Mucosa of rectum (tissue), 2 donors: Measurements from ENCODE around the gene PRTG.
"Not testable (repeated sequence)": the region's sequence is repeated elsewhere in the genome, so short reads cannot be mapped to it uniquely, and the experiment has no call there.

ENCODE experiments used
- H3K27ac ChIP-seq, 2 donors: one replicate each; pipeline ENCODE4 v1.7.0; 2013; ENCODE audit warnings: inconsistent platforms in 2 of 2, low read depth in 2 of 2, low read length in 2 of 2
- H3K27me3 ChIP-seq, 2 donors: one replicate each; pipeline ENCODE4 v1.7.0; 2013; ENCODE audit warnings: low read length in 2 of 2; ENCODE audit not compliant: control insufficient read depth in 2 of 2, insufficient read depth in 2 of 2
- H3K36me3 ChIP-seq, 2 donors: one replicate each; pipeline ENCODE4 v1.7.0; 2013; ENCODE audit warnings: low read length in 2 of 2; ENCODE audit not compliant: control insufficient read depth in 2 of 2, insufficient read depth in 2 of 2
- H3K4me1 ChIP-seq, 2 donors: one replicate each; pipeline ENCODE4 v1.7.0; 2013; ENCODE audit warnings: low read length in 2 of 2, mild to moderate bottlenecking in 1 of 2; ENCODE audit not compliant: control insufficient read depth in 2 of 2, insufficient read depth in 2 of 2
- H3K4me3 ChIP-seq, 2 donors: one replicate each; pipeline ENCODE4 v1.7.0; 2013; ENCODE audit warnings: low read length in 2 of 2
- H3K9ac ChIP-seq, 2 donors: one replicate each; pipeline ENCODE4 v1.7.0; 2013; ENCODE audit warnings: low read length in 2 of 2, low read depth in 1 of 2, mild to moderate bottlenecking in 1 of 2
- H3K9me3 ChIP-seq, 2 donors: one replicate each; pipeline ENCODE4 v1.7.0; 2013; ENCODE audit warnings: low read length in 2 of 2; ENCODE audit not compliant: control insufficient read depth in 2 of 2
- donor health status: healthy.
- donor health status: Normal muscosa, but diverticular disease.

PRTG gene

DNA sequence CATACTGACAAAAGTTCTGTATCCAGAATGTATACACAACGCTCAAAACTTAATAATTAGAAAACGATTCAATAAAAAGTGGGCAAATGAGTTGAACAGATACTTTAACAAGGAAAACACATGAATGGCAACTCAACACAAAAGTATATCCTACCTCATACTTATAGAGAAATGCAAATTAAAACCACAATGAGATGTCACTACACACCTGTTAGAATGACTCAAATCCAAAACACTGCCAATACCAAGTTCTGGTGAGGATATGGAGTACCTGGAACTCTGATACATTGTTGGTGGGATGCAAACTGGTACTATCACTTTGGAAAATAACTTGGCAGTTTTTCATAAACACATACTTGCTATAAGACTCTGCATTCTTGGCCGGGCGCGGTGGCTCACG, 42.1 kb downstream of the PRTG start:
- Histone ChIP-seq H3K4me3 (no peak overlapping the region), H3K36me3 (no peaks in the 10 kb centered on the region)

DNA sequence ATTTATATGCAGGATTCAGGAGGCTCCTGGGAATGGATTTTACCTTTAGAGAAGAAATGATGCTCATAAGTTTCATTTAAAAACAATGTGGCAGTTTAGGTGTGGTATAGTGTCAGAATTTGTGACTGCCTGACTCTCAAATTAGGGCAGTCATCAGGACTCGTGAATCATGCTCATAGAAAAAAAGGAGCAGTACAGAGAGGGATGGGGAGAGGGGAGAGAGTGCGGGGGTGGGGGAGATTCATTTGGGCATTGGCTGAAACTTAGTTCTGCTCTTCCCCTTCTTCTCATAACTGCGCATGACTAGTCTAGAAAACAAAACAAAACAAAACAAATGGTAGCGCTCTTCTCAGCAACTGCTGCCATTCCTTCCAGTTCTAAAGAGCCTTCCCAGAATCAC, 44.3 kb downstream of the PRTG start:
- Histone ChIP-seq H3K27ac (no peak overlapping the region), H3K4me3 (no peak overlapping the region), H3K36me3 (no peaks in the 10 kb centered on the region), H3K27me3 (no peaks in the 10 kb centered on the region), H3K9me3 (no peaks in the 10 kb centered on the region), H3K4me1 (peaks cover 0 to 2% of the 10 kb centered on the region in 2 donors), H3K9ac (no peak overlapping the region)

More for the DNA sequence above, 42.1 kb downstream of the PRTG start:
- no peaks in the 10 kb centered on the region for H3K9me3 ChIP-seq
- H3K9ac ChIP-seq = no peak overlapping the region
- H3K27me3 ChIP-seq = no peaks in the 10 kb centered on the region
- no peak overlapping the region for H3K27ac ChIP-seq
- H3K4me1 ChIP-seq = no peaks in the 10 kb centered on the region

DNA sequence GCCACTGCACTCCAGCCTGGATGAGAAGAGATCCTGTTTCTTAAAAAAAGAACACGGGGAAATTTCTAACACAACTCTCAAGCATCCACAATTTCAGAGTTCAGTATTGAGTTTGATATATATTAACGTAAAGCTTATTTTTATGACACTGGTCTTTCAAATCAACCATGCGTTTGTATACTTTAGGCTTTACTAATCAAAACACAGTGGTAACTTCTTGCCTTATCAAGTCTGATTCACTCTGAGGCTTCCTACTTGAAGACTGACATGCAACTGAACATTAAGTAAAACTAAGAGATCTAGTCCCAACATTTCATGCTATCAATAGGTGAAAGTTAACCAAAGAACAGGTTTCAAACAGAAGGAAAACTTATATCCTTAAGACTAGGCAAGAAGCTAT, 46.7 kb downstream of the PRTG start:
- H3K36me3 ChIP-seq = no peaks in the 10 kb centered on the region
- no peak overlapping the region for H3K27ac ChIP-seq
- H3K27me3 ChIP-seq = no peaks in the 10 kb centered on the region
- H3K9me3 ChIP-seq = no peaks in the 10 kb centered on the region
- H3K4me1 ChIP-seq = peaks cover 0 to 2% of the 10 kb centered on the region in 2 donors
- no peak overlapping the region for H3K9ac ChIP-seq
- H3K4me3 ChIP-seq = no peak overlapping the region

DNA sequence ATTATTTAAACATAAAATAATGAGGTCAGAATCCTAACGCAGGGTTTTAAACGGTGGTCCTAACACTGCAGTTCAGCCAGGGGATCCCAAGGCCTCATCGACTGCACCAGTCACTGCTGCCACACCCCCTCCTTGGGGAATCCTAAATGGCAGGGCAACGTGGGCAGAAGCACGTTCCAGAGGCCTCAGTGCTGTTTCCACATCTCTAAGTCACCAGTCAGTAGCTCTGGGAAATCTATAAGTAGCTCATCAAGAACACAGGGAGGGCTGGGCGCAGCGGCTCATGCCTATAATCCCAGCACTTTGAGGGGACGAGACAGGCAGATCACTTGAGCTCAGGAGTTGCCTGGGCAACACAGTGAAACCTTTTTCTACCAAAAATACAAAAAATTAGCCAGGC, 47.5 kb downstream of the PRTG start:
- H3K27me3 ChIP-seq = no peaks in the 10 kb centered on the region
- H3K4me3 ChIP-seq = no peak overlapping the region
- H3K9me3 ChIP-seq = no peaks in the 10 kb centered on the region
- no peak overlapping the region for H3K9ac ChIP-seq
- H3K36me3 ChIP-seq = no peaks in the 10 kb centered on the region
- H3K27ac ChIP-seq = no peak overlapping the region
- peaks cover 0 to 2% of the 10 kb centered on the region in 2 donors for H3K4me1 ChIP-seq

DNA sequence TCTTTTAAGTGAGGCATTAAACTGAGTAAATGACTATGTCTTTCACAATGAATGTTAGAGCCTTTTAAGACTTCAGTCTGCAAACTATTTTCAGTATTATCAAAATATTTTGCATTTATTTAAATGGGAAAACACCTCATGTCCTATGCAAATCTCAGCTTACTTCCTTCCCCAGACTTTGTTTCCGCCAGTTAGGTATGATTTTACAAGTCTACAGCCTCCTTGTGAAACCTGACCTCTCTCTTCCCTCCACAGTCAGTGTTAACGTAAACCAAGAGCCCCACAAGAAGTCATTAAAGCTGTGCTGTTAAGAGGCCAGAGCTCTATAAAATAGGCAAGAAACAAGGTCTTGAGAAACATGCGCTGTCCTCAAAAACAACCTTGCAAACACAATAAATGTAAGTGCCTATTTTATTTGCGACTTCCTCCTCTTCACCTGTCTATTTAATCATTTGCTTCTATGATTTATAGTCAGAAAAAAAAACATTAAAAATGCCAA, 48.3 kb downstream of the PRTG start:
- Histone ChIP-seq H3K27ac (no peak overlapping the region), H3K27me3 (no peaks in the 10 kb centered on the region), H3K4me3 (no peak overlapping the region), H3K4me1 (peaks cover 0 to 2% of the 10 kb centered on the region in 2 donors), H3K9ac (no peak overlapping the region), H3K36me3 (no peaks in the 10 kb centered on the region), H3K9me3 (no peaks in the 10 kb centered on the region)

DNA sequence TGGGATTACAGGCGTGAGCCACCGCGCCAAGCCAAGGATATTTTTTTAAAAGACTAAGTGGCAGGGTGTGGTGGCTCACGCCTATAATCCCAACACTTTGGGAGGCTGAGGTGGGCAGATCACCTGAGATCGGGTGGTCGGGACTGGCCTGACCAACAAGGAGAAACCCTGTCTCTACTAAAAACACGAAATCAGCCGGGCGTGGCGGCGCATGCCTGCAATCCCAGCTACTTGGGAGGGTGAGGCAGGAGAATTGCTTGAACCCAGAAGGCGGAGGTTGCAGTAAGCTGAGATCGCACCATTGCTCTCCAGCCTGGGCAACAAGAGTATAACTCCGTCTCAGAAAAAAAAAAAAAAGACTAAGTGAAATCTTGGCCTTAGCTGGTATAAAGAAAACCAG, 49.8 kb downstream of the PRTG start:
- not testable (repeated sequence) for H3K27me3 ChIP-seq

DNA sequence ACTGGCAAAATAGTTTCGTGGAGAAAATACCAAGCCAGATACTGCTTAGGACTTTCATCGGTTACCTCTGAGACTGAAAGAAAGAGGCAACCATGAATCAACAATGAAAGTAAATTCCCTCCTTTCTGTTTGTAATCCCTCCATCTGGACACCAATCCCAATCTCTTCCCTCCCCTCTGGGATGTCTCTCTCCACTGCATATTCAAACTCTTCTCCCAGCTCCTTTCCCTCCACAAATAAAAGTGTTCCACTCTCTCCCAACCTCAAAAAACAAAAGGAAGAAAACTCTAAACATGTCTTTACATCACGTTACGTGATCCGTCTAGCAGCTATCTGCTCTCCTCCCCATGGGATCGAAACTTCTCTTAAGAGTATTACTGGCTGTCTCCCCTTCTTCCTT, 55.2 kb downstream of the PRTG start:
- no peaks in the 10 kb centered on the region for H3K27me3 ChIP-seq
- H3K36me3 ChIP-seq = no peaks in the 10 kb centered on the region
- H3K4me1 ChIP-seq = no peaks in the 10 kb centered on the region
- H3K9ac ChIP-seq = no peak overlapping the region
- H3K4me3 ChIP-seq = no peak overlapping the region
- no peaks in the 10 kb centered on the region for H3K9me3 ChIP-seq
- no peak overlapping the region for H3K27ac ChIP-seq

More for the DNA sequence above, 49.8 kb downstream of the PRTG start:
- not testable (repeated sequence) for H3K9ac ChIP-seq, H3K36me3 ChIP-seq, H3K4me3 ChIP-seq, H3K27ac ChIP-seq, H3K4me1 ChIP-seq, H3K9me3 ChIP-seq

DNA sequence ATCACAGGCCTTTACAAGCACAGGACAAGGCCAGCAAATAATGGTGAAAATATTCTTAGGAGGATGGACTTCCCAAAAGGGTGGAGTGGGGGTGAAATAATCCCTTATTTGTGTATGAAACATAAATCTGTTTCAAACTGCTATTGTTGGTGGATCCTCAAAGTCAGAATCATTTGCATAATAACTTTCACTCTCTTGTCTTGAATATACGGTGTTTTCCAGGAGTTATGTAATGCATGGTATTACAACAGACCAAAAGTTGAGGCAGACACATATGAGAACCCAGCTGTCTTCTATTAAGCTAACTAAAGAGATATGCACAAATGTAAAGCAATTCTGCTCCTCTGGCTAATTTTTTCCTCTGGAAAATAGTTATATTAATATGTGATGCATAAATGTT, 57.7 kb downstream of the PRTG start:
- Histone ChIP-seq H3K9ac (no peak overlapping the region), H3K36me3 (no peaks in the 10 kb centered on the region), H3K9me3 (no peaks in the 10 kb centered on the region), H3K27ac (no peak overlapping the region), H3K4me1 (no peaks in the 10 kb centered on the region), H3K4me3 (no peak overlapping the region), H3K27me3 (no peaks in the 10 kb centered on the region)

DNA sequence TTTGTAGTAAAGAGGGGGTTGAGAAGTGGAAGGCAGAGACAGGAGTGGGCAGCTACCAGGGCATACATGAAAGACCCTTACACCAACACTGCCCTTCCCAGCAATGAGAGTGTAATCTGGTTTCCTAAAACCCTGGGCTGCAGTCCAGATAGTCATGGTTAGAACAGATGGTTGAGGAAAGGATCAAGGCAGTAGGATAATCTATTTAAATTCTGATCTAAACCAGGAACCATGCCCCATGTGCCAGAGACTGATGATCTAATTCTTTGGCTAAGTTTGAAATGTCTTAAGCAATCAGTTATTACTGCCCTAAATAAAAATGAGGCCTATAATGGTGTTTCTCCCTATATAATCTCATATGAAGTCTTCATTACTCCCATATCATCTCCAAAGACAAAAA, 59.6 kb downstream of the PRTG start:
- Histone ChIP-seq H3K27ac (no peak overlapping the region), H3K27me3 (no peaks in the 10 kb centered on the region)

DNA sequence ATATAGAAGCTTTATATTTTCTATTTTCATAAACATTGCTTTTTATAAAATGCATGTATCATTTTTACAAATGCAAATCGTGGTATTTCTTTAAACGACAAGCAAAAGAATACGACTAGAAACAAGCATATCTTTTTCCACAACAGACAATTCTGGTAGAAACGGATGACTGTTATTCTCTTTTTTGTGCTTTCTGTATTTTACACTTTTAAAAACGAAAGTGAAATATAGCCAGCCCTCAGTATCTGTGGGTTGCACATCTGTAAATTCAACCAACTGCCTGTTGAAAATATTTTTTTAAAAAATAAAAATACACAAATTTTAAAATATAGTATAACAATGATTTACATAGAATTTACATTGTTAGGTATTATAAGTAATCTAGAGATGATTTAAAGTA, 61.3 kb downstream of the PRTG start:
- H3K36me3 ChIP-seq = no peaks in the 10 kb centered on the region
- H3K27ac ChIP-seq = no peak overlapping the region
- H3K9ac ChIP-seq = no peak overlapping the region
- no peaks in the 10 kb centered on the region for H3K4me1 ChIP-seq
- H3K27me3 ChIP-seq = no peaks in the 10 kb centered on the region
- no peak overlapping the region for H3K4me3 ChIP-seq
- no peaks in the 10 kb centered on the region for H3K9me3 ChIP-seq

More for the DNA sequence above, 59.6 kb downstream of the PRTG start:
- Histone ChIP-seq H3K9me3 (no peaks in the 10 kb centered on the region), H3K9ac (no peak overlapping the region), H3K4me3 (no peak overlapping the region), H3K36me3 (no peaks in the 10 kb centered on the region), H3K4me1 (no peaks in the 10 kb centered on the region)

DNA sequence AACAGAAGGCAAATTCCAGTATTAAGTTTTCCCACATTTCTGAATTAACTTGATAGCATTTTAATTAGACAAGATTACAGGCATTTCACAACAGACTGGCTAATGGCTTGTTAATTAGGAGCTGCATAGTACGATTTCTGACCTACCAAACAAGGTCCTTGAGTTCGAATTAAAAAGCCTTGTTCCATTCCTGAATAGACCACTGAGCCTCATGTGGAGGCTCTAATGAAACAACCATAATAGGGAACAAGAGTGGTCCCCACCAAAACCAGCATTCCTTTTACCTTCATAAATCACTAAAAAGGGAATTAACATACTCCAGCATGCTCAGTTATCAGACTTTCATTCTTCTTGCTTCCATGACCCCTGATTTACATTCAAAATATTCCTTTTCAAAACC, 66.4 kb downstream of the PRTG start:
- Histone ChIP-seq H3K9me3 (no peaks in the 10 kb centered on the region), H3K4me3 (no peak overlapping the region), H3K9ac (no peak overlapping the region)

More for the DNA sequence above, 66.4 kb downstream of the PRTG start:
- Histone ChIP-seq H3K4me1 (no peaks in the 10 kb centered on the region), H3K36me3 (no peaks in the 10 kb centered on the region), H3K27ac (no peak overlapping the region), H3K27me3 (no peaks in the 10 kb centered on the region)
